HepG2 (cell line): ENCODE results near the gene PDCD10. TPM values are rescaled to one million over a fixed set of nuclear protein-coding genes. Genes with fewer than 3 reads are reported as not detected.

Experiments
- BATF2 ChIP-seq: sonication (generic); formaldehyde crosslinking; IDR thresholded peaks from 2 replicates; pipeline ENCODE4 v1.8.0; 2022; ENCODE audit warnings: mild to moderate bottlenecking, missing genetic modification reagents, moderate library complexity
- BORCS8-MEF2B ChIP-seq: sonication (generic); formaldehyde crosslinking; IDR thresholded peaks from 2 replicates; pipeline ENCODE4 v1.8.0; 2022; ENCODE audit warnings: mild to moderate bottlenecking, missing genetic modification reagents
- CCAR2 ChIP-seq: fragments of 200-400 bp; formaldehyde crosslinking; optimal IDR thresholded peaks from 2 replicates; pipeline ENCODE3; 2018; ENCODE audit warnings: low read depth, mild to moderate bottlenecking, low read length, moderate library complexity
- HNRNPUL1 ChIP-seq: fragments of 200-400 bp; formaldehyde crosslinking; IDR thresholded peaks from 2 replicates; pipeline ENCODE4 v1.6.1; 2017; ENCODE audit warnings: low read depth, mild to moderate bottlenecking, low read length, moderate library complexity
- JUN ChIP-seq: sonication (generic); formaldehyde crosslinking; IDR thresholded peaks from 2 replicates; pipeline ENCODE4 v1.4.0; 2020; ENCODE audit warnings: mild to moderate bottlenecking, missing genetic modification reagents
- KDM4B ChIP-seq: sonication (generic); formaldehyde crosslinking; IDR thresholded peaks from 2 replicates; pipeline ENCODE4 v1.4.0; 2020; ENCODE audit warnings: missing genetic modification reagents
- KLF13 ChIP-seq: sonication (generic); formaldehyde crosslinking; IDR thresholded peaks from 2 replicates; pipeline ENCODE4 v1.4.0; 2020; ENCODE audit warnings: mild to moderate bottlenecking, missing genetic modification reagents
- MAFK ChIP-seq, 2 experiments: IDR thresholded peaks in 1 of 2; conservative IDR thresholded peaks in 1 of 2; 2 replicates each; pipeline ENCODE4 v1.6.1; 2011; ENCODE audit warnings: improper control_type of control experiment in 2 of 2, low read length in 2 of 2
- MXD1 ChIP-seq: sonication (generic); formaldehyde crosslinking; IDR thresholded peaks from 2 replicates; pipeline ENCODE4 v1.4.0; 2020; ENCODE audit warnings: mild to moderate bottlenecking, missing genetic modification reagents
- PREB ChIP-seq: sonication (generic); formaldehyde crosslinking; IDR thresholded peaks from 2 replicates; pipeline ENCODE4 v1.4.0; 2020; ENCODE audit warnings: missing genetic modification reagents
- RARA ChIP-seq: IDR thresholded peaks from 2 replicates; pipeline ENCODE4 v1.6.1; 2016; ENCODE audit warnings: missing genetic modification reagents, missing compliant biosample characterization
- SAFB2 ChIP-seq: sonication (generic); formaldehyde crosslinking; IDR thresholded peaks from 2 replicates; pipeline ENCODE4 v1.5.1; 2020; ENCODE audit warnings: missing genetic modification reagents, low read depth, mild to moderate bottlenecking, borderline replicate concordance
- SUZ12 ChIP-seq: fragments of 150-350 bp; IDR thresholded peaks from 2 replicates; pipeline ENCODE4 v1.6.1; 2014; ENCODE audit warnings: low read depth, low read length
- UBTF ChIP-seq: sonication (generic); formaldehyde crosslinking; IDR thresholded peaks from 2 replicates; pipeline ENCODE4 v1.4.0; 2020; ENCODE audit warnings: mild to moderate bottlenecking, missing genetic modification reagents
- YEATS2 ChIP-seq: sonication (generic); formaldehyde crosslinking; IDR thresholded peaks from 2 replicates; pipeline ENCODE4 v1.4.0; 2020; ENCODE audit warnings: missing genetic modification reagents, borderline replicate concordance
- ZMAT5 ChIP-seq: sonication (generic); formaldehyde crosslinking; IDR thresholded peaks from 2 replicates; pipeline ENCODE4 v1.5.0; 2020; ENCODE audit warnings: mild to moderate bottlenecking, low read depth, missing genetic modification reagents, borderline replicate concordance
- ZNF296 ChIP-seq: sonication (generic); formaldehyde crosslinking; conservative IDR thresholded peaks from 2 replicates; pipeline ENCODE4 v1.5.0; 2020; ENCODE audit warnings: mild to moderate bottlenecking, missing genetic modification reagents
- ZNF644 ChIP-seq: IDR thresholded peaks from 2 replicates; pipeline ENCODE4 v1.6.1; 2016; ENCODE audit warnings: low read depth
- ZNF652 ChIP-seq: IDR thresholded peaks from 2 replicates; pipeline ENCODE4 v1.6.1; 2016; ENCODE audit warnings: low read depth, borderline replicate concordance
- ZNF660 ChIP-seq: sonication (generic); formaldehyde crosslinking; IDR thresholded peaks from 2 replicates; pipeline ENCODE4 v1.5.1; 2020; ENCODE audit warnings: mild to moderate bottlenecking, low read depth, missing genetic modification reagents, borderline replicate concordance
- ZNF710 ChIP-seq: sonication (generic); formaldehyde crosslinking; IDR thresholded peaks from 2 replicates; pipeline ENCODE4 v1.5.0; 2020; ENCODE audit warnings: mild to moderate bottlenecking, missing genetic modification reagents, borderline replicate concordance
- ZSCAN25 ChIP-seq: sonication (generic); formaldehyde crosslinking; IDR thresholded peaks from 2 replicates; pipeline ENCODE4 v1.8.0; 2022; ENCODE audit warnings: mild to moderate bottlenecking, missing genetic modification reagents
- polyA plus RNA-seq, 8 experiments: library from polyadenylated mRNA; depleted of rRNA in 3 of 8; stranded (reverse) in 7 of 8; unstranded in 1 of 8; fragments of >200 nt; fragmentation: Illumina TruSeq in 4 of 8; extraction: Trizol in 4 of 8; gene quantifications; 2 replicates each; pipeline versions ENCODE4 v1.2.1 to v1.2.3, GENCODE V29; 2011 to 2016; ENCODE audit warnings: low read depth in 4 of 8, missing spikeins in 1 of 8, mixed read lengths in 1 of 8; ENCODE audit not compliant: insufficient read depth in 1 of 8
- total RNA-seq, 5 experiments: library from RNA; depleted of rRNA; stranded (reverse); fragments of >200 nt; fragmentation: Illumina TruSeq; extraction: Trizol; gene quantifications; 2 replicates each; pipeline ENCODE4 v1.2.3, GENCODE V29; 2016; ENCODE audit warnings: low read depth in 1 of 5

Gene PDCD10
- total and polyA plus RNA-seq, 2 of the 13 experiments (the other 11 are each of a cell fraction or from before 2014, with no cell fraction given), result 48.5 to 53.9 TPM

GRCh38 chr3:167735233-167736138 lies 794 bp upstream of the PDCD10 start, which contains the start of gene SERPINI1 (continued):
- TF ChIP-seq ZNF652, result 0 out of 2 replicates have a peak, but pooled peaks have one; percentile 18
- no peak for TF ChIP-seq BATF2 (CRISPR knock-in tag)
- 0 out of 2 replicates have a peak, but pooled peaks have one; percentile 48 for TF ChIP-seq KDM4B (CRISPR knock-in tag)
- no peak for TF ChIP-seq MAFK (conservative IDR thresholded peaks at IDR 0.05 in 1 of 2, IDR thresholded peaks at IDR 0.05 in 1 of 2; ENCODE audit: low read length in 2 of 2)
- no peak for TF ChIP-seq PREB (CRISPR knock-in tag)
- no peak; the same call in 1 of the 2 replicates for TF ChIP-seq MXD1 (CRISPR knock-in tag)
- 0 out of 2 replicates have a peak, but pooled peaks have one; percentile 39 for TF ChIP-seq ZSCAN25
- no peak for TF ChIP-seq HNRNPUL1
- no peak for TF ChIP-seq JUN (CRISPR knock-in tag)
- no peak for TF ChIP-seq ZMAT5 (CRISPR knock-in tag)
- TF ChIP-seq CCAR2, result no peak
- no peak for TF ChIP-seq YEATS2 (CRISPR knock-in tag)
- TF ChIP-seq BORCS8-MEF2B (CRISPR knock-in tag), result peak; percentile 47; the same call in 1 of the 2 replicates
- TF ChIP-seq RARA (CRISPR knock-in tag), result no peak
- TF ChIP-seq UBTF (CRISPR knock-in tag), result peak; percentile 89
- no peak for TF ChIP-seq SAFB2 (CRISPR knock-in tag)
- TF ChIP-seq ZNF644, result no peak
- no peak for TF ChIP-seq SUZ12
- no peak for TF ChIP-seq KLF13 (CRISPR knock-in tag)
- no peak for TF ChIP-seq ZNF296 (CRISPR knock-in tag)
- no peak for TF ChIP-seq ZNF710 (CRISPR knock-in tag)
- no peak for TF ChIP-seq ZNF660 (CRISPR knock-in tag)
